Karpas-422 (cell line): Measurements from ENCODE around the gene LBHD1. TPM values are rescaled to one million over a fixed set of nuclear protein-coding genes. Genes with fewer than 3 reads are reported as not detected.

Source experiments
- DNase-seq: peaks from one replicate; pipeline ENCODE4 v3.0.0-alpha.2; 2015
- H2AFZ ChIP-seq: fragments of 200-600 bp; sonication (generic); 2 replicates; pipeline ENCODE4 v1.6.1; 2014; ENCODE audit warnings: antibody characterized with exemption, low read length, mixed read lengths
- H3K27ac ChIP-seq: fragments of 200-600 bp; sonication (generic); 2 replicates; pipeline ENCODE4 v1.5.1; 2014; ENCODE audit warnings: mild to moderate bottlenecking, low read length, moderate library complexity
- H3K27me3 ChIP-seq: fragments of 200-600 bp; sonication (generic); 2 replicates; pipeline ENCODE4 v1.6.1; 2014; ENCODE audit warnings: low read length, mixed read lengths
- H3K36me3 ChIP-seq: fragments of 200-600 bp; sonication (generic); 2 replicates; pipeline ENCODE4 v1.6.1; 2014; ENCODE audit warnings: low read length, mixed read lengths; ENCODE audit not compliant: insufficient read depth
- H3K4me1 ChIP-seq: fragments of 200-600 bp; sonication (generic); 2 replicates; pipeline ENCODE4 v1.6.1; 2014; ENCODE audit warnings: mild to moderate bottlenecking, low read length, mixed read lengths
- H3K4me2 ChIP-seq: fragments of 200-600 bp; sonication (generic); 2 replicates; pipeline ENCODE4 v1.6.1; 2014; ENCODE audit warnings: low read length, low read depth, mild to moderate bottlenecking; ENCODE audit not compliant: poor library complexity, severe bottlenecking
- H3K4me3 ChIP-seq: fragments of 200-600 bp; sonication (generic); 2 replicates; pipeline ENCODE4 v1.5.1; 2014; ENCODE audit warnings: mild to moderate bottlenecking, antibody characterized with exemption, low read length, mixed read lengths
- H3K79me2 ChIP-seq: fragments of 200-600 bp; sonication (generic); 2 replicates; pipeline ENCODE4 v1.6.1; 2014; ENCODE audit warnings: mild to moderate bottlenecking, low read length, mixed read lengths
- H3K9ac ChIP-seq: fragments of 200-600 bp; sonication (generic); 2 replicates; pipeline ENCODE4 v1.6.0; 2014; ENCODE audit warnings: low read length
- H3K9me2 ChIP-seq: fragments of 200-600 bp; sonication (generic), shearing (Covaris generic); replicated peaks from 2 replicates; pipeline ENCODE4 v1.6.0; 2014; ENCODE audit warnings: mild to moderate bottlenecking, low read length, moderate library complexity; ENCODE audit not compliant: insufficient read depth
- H3K9me3 ChIP-seq: fragments of 300-700, 200-600 bp; sonication (generic); 2 replicates; pipeline ENCODE4 v1.6.1; 2014; ENCODE audit warnings: low read length, mixed read lengths
- H4K20me1 ChIP-seq: fragments of 200-600 bp; sonication (generic); 2 replicates; pipeline ENCODE4 v1.6.1; 2014; ENCODE audit warnings: mild to moderate bottlenecking, antibody characterized with exemption, low read length, low read depth; ENCODE audit not compliant: insufficient read depth
- total RNA-seq: library from RNA; depleted of rRNA; stranded (reverse); fragments of >200 nt; shearing (Covaris generic); gene quantifications from 2 replicates; pipeline ENCODE4 v1.2.3, GENCODE V29; 2014; ENCODE audit warnings: low replicate concordance

The LBHD1 gene
- total RNA-seq, 1 experiment from 2014 or later, result 18.4 TPM

DNA sequence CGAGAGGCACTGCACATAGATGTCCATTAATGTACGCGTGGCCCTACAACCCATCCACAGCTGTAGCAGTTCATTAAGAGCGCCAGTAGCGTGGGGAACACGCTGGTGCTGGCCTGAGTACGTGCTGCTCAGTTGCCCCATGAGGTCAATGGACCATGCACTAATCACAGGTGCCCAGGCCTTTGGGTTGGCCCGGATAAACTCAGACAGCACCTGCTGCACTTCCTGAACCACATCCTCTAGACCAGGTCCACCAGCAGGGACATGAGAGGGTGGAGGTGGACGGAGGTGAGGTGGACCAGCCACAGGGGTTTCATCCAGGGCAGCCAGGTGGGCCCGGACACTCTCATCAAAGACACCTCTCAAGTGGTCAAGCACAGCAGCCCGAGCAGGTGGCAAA is 22.6 kb downstream of the LBHD1 start:
- Histone ChIP-seq H3K27me3 (no peaks in the 10 kb centered on the region), H3K9ac (no peak overlapping the region), H4K20me1 (peaks cover 5% of the 10 kb centered on the region), H3K4me1 (peaks cover 30% of the 10 kb centered on the region), H3K9me3 (no peaks in the 10 kb centered on the region), H3K9me2 (no peaks in the 10 kb centered on the region), H3K4me2 (no peak overlapping the region), H2AFZ (no peak overlapping the region), H3K36me3 (peaks cover 4% of the 10 kb centered on the region; the same call in 1 of the 2 replicates), H3K79me2 (peaks cover 45% of the 10 kb centered on the region), H3K27ac (no peak overlapping the region), H3K4me3 (no peak overlapping the region)
- DNase-seq, result no peak

DNA sequence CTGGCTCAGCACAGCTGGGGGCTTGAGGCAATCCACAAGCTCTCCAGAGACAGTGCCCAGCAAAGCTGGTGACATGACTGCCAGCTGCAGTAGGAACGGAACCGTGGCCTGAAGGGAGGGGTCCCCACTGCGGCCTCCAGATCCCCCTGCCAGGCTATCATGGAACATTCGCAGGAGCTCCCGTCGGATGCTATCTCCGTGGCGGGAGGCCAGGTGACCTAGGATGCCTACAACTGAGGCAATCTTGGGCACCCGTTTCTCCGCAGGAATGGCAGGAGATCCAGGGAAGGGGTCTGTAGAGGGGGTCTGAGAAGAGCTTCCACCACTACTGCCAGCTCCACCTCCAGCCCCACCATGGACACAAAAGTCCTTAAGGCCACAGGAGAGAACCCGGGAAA is 23.1 kb downstream of the LBHD1 start:
- Histone ChIP-seq H3K4me3 (no peak overlapping the region), H4K20me1 (peaks cover 5% of the 10 kb centered on the region), H3K4me2 (no peak overlapping the region), H3K27me3 (no peaks in the 10 kb centered on the region), H3K27ac (no peak overlapping the region), H3K9ac (no peak overlapping the region), H3K36me3 (peaks cover 7% of the 10 kb centered on the region; the same call in 1 of the 2 replicates), H3K9me2 (no peaks in the 10 kb centered on the region), H3K9me3 (no peaks in the 10 kb centered on the region), H2AFZ (no peak overlapping the region), H3K79me2 (peaks cover 50% of the 10 kb centered on the region), H3K4me1 (peaks cover 27% of the 10 kb centered on the region)
- no peak for DNase-seq

DNA sequence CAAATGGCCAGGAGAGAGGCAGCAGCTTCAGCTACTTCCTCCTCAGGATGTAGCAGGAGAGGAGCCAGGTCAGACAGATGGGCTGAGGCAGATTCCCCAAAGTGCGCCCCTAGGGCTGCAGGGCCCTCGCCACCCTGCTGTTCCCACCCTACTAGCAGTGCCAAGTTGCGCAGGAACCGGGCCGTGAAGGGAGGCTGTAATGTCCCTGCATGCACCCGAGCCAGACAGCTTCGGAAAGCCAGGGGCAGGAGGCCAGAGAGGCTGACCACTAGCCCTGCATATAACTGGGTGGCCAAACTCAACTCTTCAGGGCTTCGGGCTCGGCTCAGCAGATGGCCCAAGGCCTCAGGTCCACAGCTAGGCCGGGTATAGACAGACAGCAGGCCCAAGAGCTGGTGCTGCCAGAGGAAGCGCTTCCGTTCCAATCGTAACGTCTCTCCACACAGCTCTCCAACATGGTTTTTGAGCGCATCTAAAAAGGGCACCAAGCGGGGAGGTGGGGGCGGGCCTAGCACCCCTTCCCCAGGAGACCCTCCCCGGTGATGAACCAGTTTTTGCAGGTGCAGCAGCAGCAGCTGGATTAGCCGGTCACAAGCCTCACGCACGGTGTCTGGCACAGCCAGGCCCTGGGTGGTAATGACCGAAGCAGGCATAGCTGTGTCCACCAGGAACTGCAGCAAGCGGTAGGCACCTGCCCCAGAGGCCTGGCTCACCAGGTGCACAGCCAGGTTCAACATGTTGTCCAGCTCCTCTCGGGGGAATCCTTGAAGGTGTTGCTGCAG is 23.7 kb downstream of the LBHD1 start:
- no peaks in the 10 kb centered on the region for H3K27me3 ChIP-seq
- H3K4me2 ChIP-seq, result no peak overlapping the region
- no peak overlapping the region for H3K9ac ChIP-seq
- DNase-seq, result no peak
- H2AFZ ChIP-seq, result no peak overlapping the region
- peaks cover 7% of the 10 kb centered on the region; the same call in 1 of the 2 replicates for H3K36me3 ChIP-seq
- H3K27ac ChIP-seq, result no peak overlapping the region
- H3K4me1 ChIP-seq, result peaks cover 27% of the 10 kb centered on the region
- H3K4me3 ChIP-seq, result no peak overlapping the region
- no peaks in the 10 kb centered on the region for H3K9me3 ChIP-seq
- H3K9me2 ChIP-seq, result no peaks in the 10 kb centered on the region
- H4K20me1 ChIP-seq, result peaks cover 5% of the 10 kb centered on the region
- H3K79me2 ChIP-seq, result peaks cover 56% of the 10 kb centered on the region

DNA sequence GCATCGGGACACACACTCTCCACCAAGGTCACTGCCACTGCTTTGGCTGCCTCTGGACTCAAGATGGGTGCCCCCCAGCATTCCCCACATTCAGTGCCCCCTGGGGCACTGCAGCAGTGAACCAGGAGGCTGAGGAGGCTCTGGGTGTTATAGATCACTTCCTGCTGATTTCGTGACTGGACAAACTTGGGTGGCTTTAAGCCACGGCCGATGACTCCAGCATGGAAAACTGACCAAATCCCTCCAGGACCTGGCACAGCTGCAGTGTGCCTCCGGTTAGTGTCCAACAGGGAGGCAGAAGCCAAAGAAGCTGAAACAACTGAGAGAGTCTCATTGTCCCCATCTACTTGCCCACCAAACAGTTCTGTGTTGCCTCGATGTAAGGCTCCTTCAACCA is 24.5 kb downstream of the LBHD1 start:
- DNase-seq, result no peak
- Histone ChIP-seq H3K9ac (no peak overlapping the region; the same call in 1 of the 2 replicates), H2AFZ (no peak overlapping the region), H3K79me2 (peaks cover 59% of the 10 kb centered on the region), H3K36me3 (peaks cover 12% of the 10 kb centered on the region; the same call in 1 of the 2 replicates), H3K4me1 (peaks cover 27% of the 10 kb centered on the region), H3K27me3 (no peaks in the 10 kb centered on the region), H3K4me3 (no peak overlapping the region), H3K27ac (no peak overlapping the region), H3K9me3 (no peaks in the 10 kb centered on the region), H4K20me1 (peaks cover 5% of the 10 kb centered on the region), H3K9me2 (no peaks in the 10 kb centered on the region), H3K4me2 (no peak overlapping the region)

DNA sequence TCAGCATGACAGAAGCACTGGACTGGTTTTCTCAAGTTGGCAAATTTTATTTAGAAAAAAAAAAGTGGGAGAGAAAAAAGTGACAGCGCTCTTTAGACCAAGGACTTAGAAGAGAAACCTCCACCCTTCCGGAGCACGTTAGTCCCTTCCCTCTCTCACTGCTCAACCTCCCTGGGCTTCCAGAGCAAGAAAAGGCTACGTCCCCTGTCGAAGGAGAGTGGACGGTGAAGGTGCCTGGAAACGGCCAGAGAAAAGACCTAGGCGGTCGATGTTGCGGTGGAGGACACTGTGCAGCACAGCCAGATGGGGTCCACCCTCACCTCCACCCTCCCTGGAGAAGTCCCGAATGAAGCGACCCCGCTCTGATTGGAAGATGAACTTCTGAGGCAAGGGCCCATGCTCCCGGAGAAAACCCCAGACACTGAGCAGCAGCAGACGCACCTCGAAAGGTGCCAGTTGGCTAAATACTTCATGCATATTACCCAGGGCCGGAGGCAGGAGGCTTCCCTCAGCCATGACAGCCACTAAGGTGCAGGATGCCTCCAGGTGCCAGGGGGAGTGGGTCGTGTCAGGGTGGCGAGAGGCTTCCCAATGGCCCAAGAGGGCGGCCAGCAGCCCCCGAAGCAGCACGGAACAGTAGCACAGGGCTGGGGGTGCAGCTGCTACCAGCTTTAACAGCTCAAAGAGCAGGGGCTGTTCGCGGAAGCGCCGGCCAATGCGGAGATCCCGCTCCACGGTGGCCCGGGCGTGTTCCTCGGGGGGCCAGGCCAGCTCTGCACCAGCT is 25.1 kb downstream of the LBHD1 start:
- Histone ChIP-seq H2AFZ (no peak overlapping the region), H3K4me3 (0 out of 2 replicates have a peak overlapping the region, but pooled peaks have one; percentile 32), H3K27me3 (no peaks in the 10 kb centered on the region), H3K4me2 (peak overlapping the region; percentile 54), H3K9me2 (no peaks in the 10 kb centered on the region), H3K79me2 (peaks cover 59% of the 10 kb centered on the region), H4K20me1 (peaks cover 5% of the 10 kb centered on the region), H3K36me3 (peaks cover 13% of the 10 kb centered on the region; the same call in 1 of the 2 replicates), H3K9ac (peak overlapping the region; percentile 39; the same call in 1 of the 2 replicates), H3K9me3 (no peaks in the 10 kb centered on the region), H3K27ac (no peak overlapping the region), H3K4me1 (peaks cover 23% of the 10 kb centered on the region)
- no peak for DNase-seq

DNA sequence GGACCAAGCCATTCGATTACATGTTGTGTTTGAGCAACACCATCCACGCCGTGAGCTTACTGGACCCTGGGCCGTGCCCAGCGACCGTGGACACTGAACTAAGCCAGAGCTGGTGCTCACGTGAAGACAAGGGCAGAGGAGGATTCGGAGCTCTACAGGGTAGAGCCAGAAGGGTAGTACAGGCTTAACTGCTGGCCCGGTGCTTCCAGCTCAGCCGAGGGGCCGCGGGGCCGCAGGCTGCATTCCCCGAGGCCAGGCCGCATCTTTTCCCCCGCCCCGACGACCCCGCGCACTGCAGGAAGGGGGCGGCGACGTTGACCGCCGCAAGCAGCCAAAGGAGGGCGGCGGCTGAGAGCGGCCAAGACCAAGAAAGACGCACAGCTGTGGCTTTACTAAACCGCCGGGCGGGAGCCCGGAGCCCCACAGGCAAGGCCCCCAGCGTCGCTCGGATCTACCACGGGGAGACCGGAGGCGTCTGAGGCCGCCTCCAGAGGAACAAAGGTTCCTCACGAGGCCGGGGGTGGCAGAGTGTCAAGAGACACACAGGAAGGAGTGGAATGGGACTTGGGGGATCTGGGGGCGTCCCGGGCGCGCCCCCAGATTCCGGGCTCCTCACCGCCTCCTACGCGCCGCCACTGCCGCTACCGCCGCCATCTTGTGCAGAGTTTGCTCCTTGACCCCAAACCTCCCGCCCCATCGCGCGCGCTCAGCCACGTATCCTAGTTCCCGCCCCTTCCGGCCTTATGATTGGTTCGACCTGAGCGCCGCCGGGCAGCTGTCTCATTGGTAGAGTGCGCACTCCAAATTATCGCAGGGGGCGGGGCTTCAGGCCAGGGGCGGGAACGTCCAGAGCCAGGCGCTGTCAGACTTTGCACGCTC is 25.9 kb downstream of the LBHD1 start, which contains the start of gene GANAB:
GANAB (minus strand) TSS at position 668 of the 879 bp plus-strand sequence; CDS start at position 654, 14 bp downstream.
- Histone ChIP-seq H3K4me1 (peaks cover 15% of the 10 kb centered on the region), H3K4me2 (peak within 1 kb of the TSS; percentile 72), H3K27me3 (no peaks in the 10 kb centered on the region), H4K20me1 (peaks cover 5% of the 10 kb centered on the region), H2AFZ (no peak within 1 kb of the TSS), H3K79me2 (peaks cover 58% of the 10 kb centered on the region), H3K27ac (peak within 1 kb of the TSS; percentile 73), H3K4me3 (peak within 1 kb of the TSS; percentile 95), H3K9me2 (no peaks in the 10 kb centered on the region), H3K9me3 (no peaks in the 10 kb centered on the region), H3K9ac (peak within 1 kb of the TSS; percentile 95), H3K36me3 (peaks cover 13% of the 10 kb centered on the region; the same call in 1 of the 2 replicates)
- peak; percentile 99 for DNase-seq

DNA sequence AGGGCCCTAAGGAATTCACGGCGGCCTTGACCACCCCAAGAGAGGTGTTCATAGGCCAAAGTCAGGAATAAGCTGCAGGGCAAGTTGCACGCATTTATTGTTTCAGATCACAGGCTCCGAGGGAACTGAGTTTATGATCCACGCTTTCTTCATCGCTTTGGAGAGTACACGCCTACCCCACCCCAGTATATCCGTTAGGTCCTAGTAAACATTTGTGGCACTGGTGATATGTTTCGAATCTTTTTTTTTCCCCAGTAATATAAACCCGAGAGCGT is 26.5 kb downstream of the LBHD1 start:
- H3K36me3 ChIP-seq, result peaks cover 11% of the 10 kb centered on the region; the same call in 1 of the 2 replicates
- no peaks in the 10 kb centered on the region for H3K27me3 ChIP-seq
- H3K4me3 ChIP-seq, result peak overlapping the region; percentile 95
- H4K20me1 ChIP-seq, result peaks cover 5% of the 10 kb centered on the region
- peak overlapping the region; percentile 72 for H3K4me2 ChIP-seq
- H3K27ac ChIP-seq, result peak overlapping the region; percentile 73
- DNase-seq, result no peak
- peaks cover 57% of the 10 kb centered on the region for H3K79me2 ChIP-seq
- peaks cover 15% of the 10 kb centered on the region for H3K4me1 ChIP-seq
- no peaks in the 10 kb centered on the region for H3K9me2 ChIP-seq
- no peak overlapping the region for H2AFZ ChIP-seq
- H3K9ac ChIP-seq, result peak overlapping the region; percentile 95
- no peaks in the 10 kb centered on the region for H3K9me3 ChIP-seq
